HL-60/S4 treated with phorbol 12-myristate 13-acetate at 8.2 ng/mL for 4 days and 3 days (cell line): ENCODE results near the gene SEMA3F.

Source experiments
- in situ Hi-C: fragments of 300-500 bp; cut with MboI; formaldehyde crosslinking; loops from 2 replicates; pipeline ENCODE4 v1.15.0; 2022; ENCODE audit warnings: low sequenced_read_pairs

Gene SEMA3F

DNA sequence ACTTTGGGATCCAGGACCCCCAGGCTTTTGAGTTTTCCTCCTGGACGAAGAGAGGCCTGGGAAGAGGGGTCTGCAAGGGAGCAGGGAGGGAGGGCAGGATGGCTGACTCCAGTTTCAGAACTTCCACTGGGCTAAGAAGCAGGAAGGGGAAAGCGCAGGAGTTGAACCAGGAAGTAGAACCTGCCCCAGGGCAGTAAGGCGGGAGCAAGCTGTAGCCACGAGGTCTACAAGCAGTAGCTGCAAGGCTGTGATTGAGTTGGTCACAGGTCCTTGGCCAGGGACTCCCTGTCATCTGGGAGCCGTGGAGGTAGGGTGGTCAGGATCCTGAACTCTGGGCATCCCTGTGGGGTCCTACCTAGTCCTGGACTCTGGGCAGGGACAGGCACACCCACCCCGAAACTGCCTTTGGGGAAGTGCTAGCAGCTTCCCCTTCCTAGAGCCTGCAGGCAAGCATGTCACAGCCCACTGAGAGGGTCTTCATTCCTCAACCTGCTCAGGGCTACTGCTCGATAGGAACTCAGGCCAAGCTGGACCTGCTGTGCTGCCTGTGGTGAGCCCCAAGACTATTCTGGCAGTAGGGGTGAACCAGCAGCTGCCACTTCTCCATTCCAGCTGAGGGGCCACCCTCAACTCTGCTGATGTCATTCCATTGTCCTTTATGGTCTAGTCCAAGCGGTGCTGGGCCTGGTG lies 75.1 kb downstream of the SEMA3F start:
- in situ Hi-C loops: no loop called here

DNA sequence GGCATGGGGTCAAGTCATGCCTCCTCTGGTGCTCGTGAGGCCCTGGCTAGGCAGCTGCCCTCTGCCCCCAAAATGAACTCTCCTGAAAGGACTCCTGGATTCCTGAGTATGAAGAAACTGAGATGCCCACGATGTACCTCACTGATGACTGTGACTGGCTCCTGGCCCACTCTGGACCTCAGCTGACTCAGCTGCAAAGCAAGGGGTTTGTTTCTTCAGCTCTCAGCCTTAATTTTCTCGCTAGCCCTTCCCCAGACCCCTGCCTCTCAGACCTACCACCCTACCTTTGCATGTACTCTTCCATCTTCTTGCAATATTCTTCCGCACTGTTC lies 75.6 kb downstream of the SEMA3F start:
- in situ Hi-C loops: no loop called here

DNA sequence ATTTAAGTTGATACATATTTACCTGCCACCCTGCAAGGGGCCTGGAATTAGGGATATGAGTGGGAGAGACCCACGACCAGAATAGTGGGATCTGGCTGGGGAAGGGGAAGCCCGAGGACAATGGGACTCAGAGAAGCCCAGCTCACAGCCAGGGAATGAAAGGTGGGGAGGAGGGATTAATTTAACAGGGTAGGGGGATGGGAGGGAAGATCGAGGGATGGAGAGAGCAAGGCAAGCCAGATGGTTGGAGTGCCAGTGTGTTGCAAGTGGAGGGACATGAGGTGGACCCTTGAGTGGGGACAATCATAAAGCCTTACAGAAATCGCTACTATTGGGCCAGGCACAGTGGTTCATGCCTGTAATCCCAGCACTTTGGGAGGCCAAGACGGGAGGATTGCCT lies 76.5 kb downstream of the SEMA3F start:
- in situ Hi-C loops: no loop called here

DNA sequence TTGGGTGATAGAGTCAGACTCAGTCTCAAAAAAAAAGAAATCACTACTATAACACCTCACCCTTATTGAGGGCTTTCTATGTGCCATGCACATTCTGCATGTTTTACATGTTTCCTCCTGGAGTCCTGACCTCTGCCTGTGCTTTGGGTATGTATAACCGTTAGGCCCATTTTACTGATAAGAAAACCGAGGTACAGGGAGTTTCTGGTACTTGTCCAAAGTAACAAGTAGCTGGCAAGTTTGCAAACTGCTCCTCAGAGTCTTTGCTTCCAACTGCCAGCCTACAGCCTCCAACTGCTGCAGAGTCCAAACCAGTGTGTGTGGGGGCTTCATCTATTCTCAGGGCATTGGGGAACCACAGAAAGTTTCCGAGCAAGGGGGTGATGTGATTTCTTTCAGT lies 77.2 kb downstream of the SEMA3F start:
- in situ Hi-C loops: no loop called here

DNA sequence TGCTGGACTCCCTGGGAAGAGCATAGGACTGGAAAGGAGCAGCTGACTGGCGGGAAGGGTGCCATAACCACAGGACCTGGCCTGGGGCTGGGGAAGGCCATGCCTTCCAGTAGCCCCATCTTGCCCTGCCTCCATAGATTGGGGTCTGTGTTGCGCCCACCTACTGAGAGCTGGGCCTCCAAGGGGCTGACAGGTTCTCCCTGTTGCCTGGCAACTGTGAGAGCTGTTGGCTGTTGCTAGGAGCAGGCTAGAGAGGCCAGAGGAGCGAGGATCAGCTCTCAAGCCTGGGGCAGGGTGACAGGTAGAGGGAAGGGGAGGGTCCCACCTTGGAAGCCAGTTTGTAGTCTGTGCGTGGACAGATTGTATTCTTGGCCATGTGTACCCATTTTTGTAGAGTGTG lies 78.1 kb downstream of the SEMA3F start:
- in situ Hi-C loops: no loop called here

DNA sequence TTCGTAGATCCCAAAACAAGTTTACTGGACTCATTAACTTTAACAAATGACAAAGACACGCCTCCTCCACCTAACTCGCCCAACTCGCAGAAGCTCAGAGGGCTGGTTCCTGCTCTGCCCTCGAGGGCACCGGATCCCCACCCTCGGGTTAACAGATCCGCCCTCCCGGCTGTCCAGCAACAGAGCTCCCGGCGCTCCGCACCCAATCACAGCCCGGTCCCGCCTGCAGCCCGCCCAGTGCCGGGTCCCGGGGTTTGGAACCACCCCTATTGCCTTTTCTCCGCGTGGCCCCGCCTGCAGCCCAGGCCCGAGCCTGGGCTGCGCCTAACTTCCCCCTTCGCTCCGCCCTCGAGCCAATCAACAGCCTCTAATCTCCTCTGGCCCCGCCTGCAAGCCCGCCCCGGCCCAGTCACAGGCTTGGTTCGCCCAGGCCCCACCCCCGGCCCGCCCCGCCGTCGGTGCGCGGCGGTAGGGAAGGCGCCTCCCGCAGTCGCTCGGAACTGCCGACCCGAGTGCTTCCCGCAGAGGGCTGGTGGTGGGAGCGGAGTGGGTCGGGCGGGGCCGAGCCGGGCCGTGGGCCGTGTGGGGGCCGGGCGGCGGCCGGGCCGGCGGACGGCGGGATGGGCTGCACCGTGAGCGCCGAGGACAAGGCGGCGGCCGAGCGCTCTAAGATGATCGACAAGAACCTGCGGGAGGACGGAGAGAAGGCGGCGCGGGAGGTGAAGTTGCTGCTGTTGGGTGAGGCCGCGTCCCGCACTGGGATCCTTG lies 80.8 kb downstream of the SEMA3F start, which contains the start of gene GNAI2:
TSS of gene GNAI2 (plus strand) at position 489 of the 768 bp plus-strand sequence. CDS start at position 621, 132 bp downstream.
- in situ Hi-C loops: no loop called here

DNA sequence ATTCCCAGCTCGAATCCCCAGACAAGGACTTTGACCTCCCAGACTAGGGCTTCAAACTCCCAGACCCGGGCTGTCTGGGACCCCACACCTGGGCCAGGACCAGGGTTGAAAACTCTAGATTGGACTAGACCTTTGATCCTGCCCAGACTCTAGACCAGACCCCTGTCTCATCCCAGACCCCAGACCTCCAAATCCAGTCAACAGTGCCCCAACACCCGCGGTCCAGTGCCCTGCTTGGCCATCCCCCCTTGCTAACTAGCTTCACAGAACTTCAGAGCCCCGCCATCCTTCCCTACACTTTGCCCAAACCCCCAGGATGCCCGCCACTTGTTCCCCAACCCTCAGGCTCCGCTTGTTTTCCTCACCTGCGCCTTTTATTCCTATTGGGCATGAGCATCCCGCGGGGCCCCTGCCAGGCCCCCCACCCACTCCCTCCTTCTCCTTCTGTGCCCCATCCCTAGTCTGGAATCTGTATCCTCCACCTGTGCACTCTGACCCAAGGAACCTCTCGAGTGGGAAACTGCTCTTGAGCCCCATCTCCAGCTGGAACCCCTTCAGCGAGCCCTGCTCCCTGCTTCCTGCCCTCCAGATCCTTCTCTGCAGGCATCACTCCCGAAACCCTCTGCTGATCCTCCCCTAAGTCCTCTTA lies 81.5 kb downstream of the SEMA3F start:
- in situ Hi-C loops: no loop called here

DNA sequence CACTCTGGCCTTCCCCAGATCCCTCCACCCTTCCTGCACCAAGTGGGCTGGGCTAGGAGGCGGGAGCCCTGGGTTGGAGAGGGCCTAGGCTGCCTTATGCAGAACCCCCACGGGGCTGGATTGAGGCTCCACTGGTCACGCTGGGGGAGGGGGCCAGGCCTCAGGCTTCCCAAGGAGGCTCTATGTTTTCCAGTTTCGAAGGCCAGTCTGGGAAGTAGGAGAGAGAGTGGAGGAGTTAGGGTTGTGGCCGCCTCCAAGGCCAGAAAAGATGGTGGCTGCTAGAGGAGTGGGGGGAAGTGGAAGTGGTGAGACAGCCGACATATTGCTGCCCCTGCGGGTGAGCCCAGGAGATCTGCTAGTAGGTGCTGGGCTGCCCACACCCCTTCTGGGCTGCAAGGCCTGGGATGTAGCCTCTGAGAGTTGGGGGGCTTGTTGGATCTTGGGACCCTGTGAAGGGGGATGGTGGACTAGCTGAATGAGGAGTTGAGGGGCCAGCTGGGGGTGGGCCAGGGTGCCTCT lies 82.1 kb downstream of the SEMA3F start:
- in situ Hi-C loops: no loop called here

DNA sequence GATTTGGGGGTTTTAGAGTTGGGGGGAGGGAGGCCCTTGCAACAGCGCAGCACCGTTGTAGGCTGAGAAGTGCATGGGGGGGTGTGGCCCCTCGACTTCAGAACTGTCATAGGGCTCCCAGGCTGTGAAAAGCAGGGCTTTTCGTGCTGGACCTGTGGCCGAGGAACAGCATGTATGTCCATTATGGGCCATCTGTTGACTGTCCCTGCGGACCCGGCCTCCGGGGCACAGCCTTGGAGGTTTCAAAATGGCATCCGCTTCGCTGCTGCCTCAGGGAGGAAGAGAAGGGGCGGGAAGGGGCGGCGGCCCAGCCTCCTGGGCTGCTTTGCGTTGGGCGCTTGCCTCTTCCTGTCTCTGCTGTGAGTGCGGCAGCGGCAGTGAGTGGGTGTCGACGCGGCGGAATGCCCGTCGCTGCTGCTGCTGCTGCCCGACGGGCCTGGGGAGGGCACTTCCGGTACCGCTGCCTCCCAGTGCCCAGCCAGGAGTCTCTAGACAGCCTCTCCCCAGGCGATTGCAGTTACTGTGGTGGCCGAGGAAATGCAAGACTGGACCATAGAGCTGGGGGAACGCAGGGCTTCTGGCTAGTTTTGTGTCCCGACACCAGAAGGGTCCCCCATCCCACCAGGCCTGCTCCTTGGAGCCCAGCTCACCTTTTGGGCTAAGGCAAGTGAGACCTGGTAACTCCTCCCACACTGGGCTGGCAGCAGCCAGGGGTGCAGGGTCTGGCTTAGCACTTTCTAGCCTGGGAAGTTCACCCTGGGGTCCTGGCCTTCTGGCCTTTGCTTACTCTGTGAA lies 82.8 kb downstream of the SEMA3F start:
- in situ Hi-C loops: no loop called here

DNA sequence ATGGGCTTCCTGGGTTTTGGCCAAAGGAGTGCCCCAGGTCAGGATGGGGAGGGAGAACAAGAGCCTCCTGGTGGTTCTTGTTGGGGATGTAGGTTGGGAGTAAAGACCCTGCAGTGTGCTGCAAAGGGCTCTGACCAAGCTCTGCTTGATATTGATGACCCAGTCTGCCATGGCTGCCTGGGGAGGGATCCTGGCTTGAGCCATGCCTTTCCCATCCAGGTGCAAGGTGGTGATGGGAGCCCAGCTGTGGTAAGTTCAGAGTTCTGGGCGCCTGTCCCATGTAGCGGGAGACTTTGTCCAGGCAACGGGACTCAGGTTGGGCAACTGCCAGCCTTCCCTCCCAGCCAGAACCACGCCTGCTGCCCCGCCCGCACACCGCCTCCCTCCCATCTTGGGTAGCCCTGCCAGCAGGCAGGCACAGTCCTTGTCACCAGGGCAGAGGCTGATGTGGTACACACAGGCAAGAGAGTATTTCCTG lies 83.5 kb downstream of the SEMA3F start:
- in situ Hi-C loops: no loop called here
